GM12872 (cell line): ENCODE measurements around the gene RALGAPA2.

Source experiments
- TF ChIP-seq, protein P1 (sequence below): IDR thresholded peaks from 3 replicates; pipeline ENCODE4 v1.5.1; 2011; ENCODE audit warnings: low read depth, mild to moderate bottlenecking, low read length, moderate library complexity; ENCODE audit not compliant: insufficient read depth

RALGAPA2 gene

DNA sequence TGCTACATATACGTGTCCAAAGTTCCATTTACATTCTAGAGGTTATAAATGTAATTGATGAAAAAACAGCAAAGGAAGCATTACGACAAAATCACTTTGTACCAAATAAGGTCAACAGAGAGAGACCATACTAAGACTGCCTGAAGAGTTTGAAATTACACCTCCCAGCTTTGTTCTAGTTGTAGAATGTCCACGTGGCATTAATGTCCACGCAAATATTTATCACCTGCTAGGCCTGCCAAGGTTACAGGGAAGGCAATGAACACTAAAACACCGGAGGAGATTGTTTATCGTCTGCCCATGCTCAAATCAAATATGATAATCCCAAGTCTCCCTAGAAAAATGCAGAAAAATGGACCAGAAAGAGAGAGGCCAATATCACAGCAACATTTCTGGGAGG, 6.2 kb downstream of the RALGAPA2 start:
- TF ChIP-seq, protein P1, sequence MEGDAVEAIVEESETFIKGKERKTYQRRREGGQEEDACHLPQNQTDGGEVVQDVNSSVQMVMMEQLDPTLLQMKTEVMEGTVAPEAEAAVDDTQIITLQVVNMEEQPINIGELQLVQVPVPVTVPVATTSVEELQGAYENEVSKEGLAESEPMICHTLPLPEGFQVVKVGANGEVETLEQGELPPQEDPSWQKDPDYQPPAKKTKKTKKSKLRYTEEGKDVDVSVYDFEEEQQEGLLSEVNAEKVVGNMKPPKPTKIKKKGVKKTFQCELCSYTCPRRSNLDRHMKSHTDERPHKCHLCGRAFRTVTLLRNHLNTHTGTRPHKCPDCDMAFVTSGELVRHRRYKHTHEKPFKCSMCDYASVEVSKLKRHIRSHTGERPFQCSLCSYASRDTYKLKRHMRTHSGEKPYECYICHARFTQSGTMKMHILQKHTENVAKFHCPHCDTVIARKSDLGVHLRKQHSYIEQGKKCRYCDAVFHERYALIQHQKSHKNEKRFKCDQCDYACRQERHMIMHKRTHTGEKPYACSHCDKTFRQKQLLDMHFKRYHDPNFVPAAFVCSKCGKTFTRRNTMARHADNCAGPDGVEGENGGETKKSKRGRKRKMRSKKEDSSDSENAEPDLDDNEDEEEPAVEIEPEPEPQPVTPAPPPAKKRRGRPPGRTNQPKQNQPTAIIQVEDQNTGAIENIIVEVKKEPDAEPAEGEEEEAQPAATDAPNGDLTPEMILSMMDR: no peak

- TF ChIP-seq, protein P1: no peak
Observed at GRCh38 chr20:20702330-20703245, 9.9 kb downstream of the RALGAPA2 start.

GRCh38 chr20:20699917-20700316, 12.5 kb downstream of the RALGAPA2 start:
- TF ChIP-seq, protein P1: no peak

DNA sequence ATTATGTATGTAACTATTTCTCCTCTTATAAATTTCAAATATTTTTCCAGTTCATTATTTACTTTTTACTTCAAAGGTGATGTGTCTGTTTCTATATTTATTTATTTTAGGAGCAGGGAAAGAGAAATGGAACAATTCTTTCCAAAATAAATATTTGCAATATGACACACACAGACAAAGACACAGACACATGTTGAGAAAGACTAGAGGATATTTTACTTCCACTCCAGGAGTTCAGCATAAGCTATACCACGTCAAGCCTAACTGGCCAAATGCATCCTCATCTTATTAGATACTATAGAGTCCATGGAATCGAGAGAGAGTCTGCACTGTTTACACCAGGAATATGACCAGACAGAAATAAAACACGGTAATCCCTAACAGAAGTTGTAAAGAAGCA, 13.3 kb downstream of the RALGAPA2 start:
- TF ChIP-seq, protein P1: no peak

GRCh38 chr20:20697325-20697845, 15.1 kb downstream of the RALGAPA2 start:
- TF ChIP-seq, protein P1: no peak

- TF ChIP-seq, protein P1: no peak
Observed at GRCh38 chr20:20695250-20695816, 17.1 kb downstream of the RALGAPA2 start.

DNA sequence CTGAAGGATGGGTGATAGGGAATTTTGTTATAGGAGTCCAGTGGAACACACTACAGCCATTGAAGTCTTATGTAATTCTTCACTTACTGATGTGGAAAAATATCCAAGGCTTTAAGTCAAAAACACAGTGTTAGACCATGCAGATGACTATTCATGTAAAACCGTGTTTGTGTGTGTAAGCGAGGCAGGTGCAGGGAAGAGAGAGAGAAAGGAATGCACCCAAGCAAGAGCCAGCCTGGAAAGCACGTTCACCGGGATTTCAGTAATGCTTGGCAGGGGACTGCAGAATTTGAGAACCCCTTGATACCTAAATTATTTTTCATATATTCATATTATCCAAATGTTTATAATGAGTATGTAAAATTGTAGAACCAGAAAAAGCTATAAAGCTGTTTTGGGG, 17.9 kb downstream of the RALGAPA2 start:
- TF ChIP-seq, protein P1: no peak
